Measurements from ENCODE around the gene RNF125. TPM values are rescaled to one million over a fixed set of nuclear protein-coding genes. Genes with fewer than 3 reads are reported as not detected.

RNF125 gene
- total RNA-seq, 1 experiment from 2014 or later = 0.61 TPM

DNA sequence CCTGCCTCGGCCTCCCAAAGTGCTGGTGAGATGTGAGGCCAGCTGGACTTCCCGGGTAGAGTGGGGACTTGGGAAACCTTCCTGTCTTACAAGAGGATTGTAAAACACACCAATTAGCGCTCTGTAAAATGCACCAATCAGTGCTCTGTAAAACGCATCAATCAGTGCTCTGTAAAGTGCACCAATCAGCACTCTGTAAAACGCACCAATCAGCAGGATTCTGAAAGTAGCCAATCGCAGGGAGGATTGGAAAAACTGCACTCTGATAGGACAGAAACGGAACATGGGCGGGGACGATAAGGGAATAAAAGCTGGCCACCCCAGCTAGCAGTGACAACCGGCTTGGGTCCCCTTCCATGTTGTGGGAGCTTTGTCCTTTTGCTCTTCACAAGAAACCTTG lies 19.0 kb downstream of the RNF125 start:
- intact Hi-C loops (cut with micrococcal nuclease; ENCODE audit: unreplicated experiment) = no loop called here
- TF ChIP-seq, protein P1, sequence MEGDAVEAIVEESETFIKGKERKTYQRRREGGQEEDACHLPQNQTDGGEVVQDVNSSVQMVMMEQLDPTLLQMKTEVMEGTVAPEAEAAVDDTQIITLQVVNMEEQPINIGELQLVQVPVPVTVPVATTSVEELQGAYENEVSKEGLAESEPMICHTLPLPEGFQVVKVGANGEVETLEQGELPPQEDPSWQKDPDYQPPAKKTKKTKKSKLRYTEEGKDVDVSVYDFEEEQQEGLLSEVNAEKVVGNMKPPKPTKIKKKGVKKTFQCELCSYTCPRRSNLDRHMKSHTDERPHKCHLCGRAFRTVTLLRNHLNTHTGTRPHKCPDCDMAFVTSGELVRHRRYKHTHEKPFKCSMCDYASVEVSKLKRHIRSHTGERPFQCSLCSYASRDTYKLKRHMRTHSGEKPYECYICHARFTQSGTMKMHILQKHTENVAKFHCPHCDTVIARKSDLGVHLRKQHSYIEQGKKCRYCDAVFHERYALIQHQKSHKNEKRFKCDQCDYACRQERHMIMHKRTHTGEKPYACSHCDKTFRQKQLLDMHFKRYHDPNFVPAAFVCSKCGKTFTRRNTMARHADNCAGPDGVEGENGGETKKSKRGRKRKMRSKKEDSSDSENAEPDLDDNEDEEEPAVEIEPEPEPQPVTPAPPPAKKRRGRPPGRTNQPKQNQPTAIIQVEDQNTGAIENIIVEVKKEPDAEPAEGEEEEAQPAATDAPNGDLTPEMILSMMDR (IDR thresholded peaks at IDR 0.05; ENCODE audit: insufficient read depth in 1 of 2, low read depth in 1 of 2, low read length in 1 of 2, severe bottlenecking in 1 of 2, unreplicated experiment in 1 of 2) = no peak

DNA sequence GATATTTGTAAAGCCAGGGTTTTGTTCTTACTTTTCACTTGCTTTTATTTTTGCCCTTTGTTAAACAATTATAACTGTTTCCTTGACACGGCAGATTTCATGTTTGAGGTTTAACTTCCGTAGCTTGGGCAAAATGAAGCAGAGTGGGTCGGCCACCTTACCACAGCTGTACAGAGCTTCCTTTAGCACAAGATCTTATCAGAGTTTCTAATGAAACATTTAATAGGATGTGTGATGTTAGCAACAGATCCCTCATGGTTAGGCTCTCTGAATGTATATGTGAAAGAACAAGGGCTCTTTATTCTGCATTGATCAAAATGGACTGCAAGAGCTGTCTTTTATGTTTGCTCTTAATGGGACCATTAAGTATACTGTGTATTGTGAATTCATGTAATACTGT lies 22.3 kb downstream of the RNF125 start:
- Histone ChIP-seq H3K9me3 (no peaks in the 10 kb centered on the region), H3K36me3 (ENCODE audit: control insufficient read depth, insufficient read depth, low read length) (no peaks in the 10 kb centered on the region), H3K27me3 (replicated peaks; ENCODE audit: control insufficient read depth, insufficient read depth, low read length) (no peaks in the 10 kb centered on the region), H3K4me3 (ENCODE audit: low read depth, low read length) (no peak overlapping the region), H3K4me1 (no peaks in the 10 kb centered on the region)
- ChIA-PET POLR2A (no interaction called here), CTCF (no interaction called here)
- Mint-ChIP-seq H3K27ac (ENCODE audit: unreplicated experiment) (no peak overlapping the region), H3K27me3 (ENCODE audit: insufficient read depth, unreplicated experiment) (no peaks in the 10 kb centered on the region), H3K9me3 (ENCODE audit: unreplicated experiment) (no peaks in the 10 kb centered on the region), H3K4me3 (ENCODE audit: unreplicated experiment) (no peak overlapping the region), H3K36me3 (ENCODE audit: insufficient read depth, unreplicated experiment) (no peaks in the 10 kb centered on the region), H3K4me1 (ENCODE audit: low read depth, unreplicated experiment) (no peaks in the 10 kb centered on the region)
- intact Hi-C loops (cut with micrococcal nuclease; ENCODE audit: unreplicated experiment) = no loop called here
- no TSS peak for BruUV-seq (replicated peaks)
- DNase-seq = no peak
- TF ChIP-seq, protein P1 (IDR thresholded peaks at IDR 0.05; ENCODE audit: insufficient read depth in 1 of 2, low read depth in 1 of 2, low read length in 1 of 2, severe bottlenecking in 1 of 2, unreplicated experiment in 1 of 2) = no peak

More for the DNA sequence above, 19.0 kb downstream of the RNF125 start:
- Histone ChIP-seq H3K9me3 (no peaks in the 10 kb centered on the region), H3K36me3 (ENCODE audit: control insufficient read depth, insufficient read depth, low read length) (no peaks in the 10 kb centered on the region), H3K4me1 (no peaks in the 10 kb centered on the region), H3K4me3 (ENCODE audit: low read depth, low read length) (no peak overlapping the region), H3K27me3 (replicated peaks; ENCODE audit: control insufficient read depth, insufficient read depth, low read length) (no peaks in the 10 kb centered on the region)
- Mint-ChIP-seq H3K4me1 (ENCODE audit: low read depth, unreplicated experiment) (no peaks in the 10 kb centered on the region), H3K9me3 (ENCODE audit: unreplicated experiment) (no peaks in the 10 kb centered on the region), H3K27ac (ENCODE audit: unreplicated experiment) (no peak overlapping the region), H3K27me3 (ENCODE audit: insufficient read depth, unreplicated experiment) (no peaks in the 10 kb centered on the region), H3K36me3 (ENCODE audit: insufficient read depth, unreplicated experiment) (no peaks in the 10 kb centered on the region), H3K4me3 (ENCODE audit: unreplicated experiment) (no peak overlapping the region)
- POLR2A ChIA-PET = no interaction called here
- no peak for DNase-seq
- no TSS peak for BruUV-seq (replicated peaks)
- CTCF ChIA-PET = no interaction called here

DNA sequence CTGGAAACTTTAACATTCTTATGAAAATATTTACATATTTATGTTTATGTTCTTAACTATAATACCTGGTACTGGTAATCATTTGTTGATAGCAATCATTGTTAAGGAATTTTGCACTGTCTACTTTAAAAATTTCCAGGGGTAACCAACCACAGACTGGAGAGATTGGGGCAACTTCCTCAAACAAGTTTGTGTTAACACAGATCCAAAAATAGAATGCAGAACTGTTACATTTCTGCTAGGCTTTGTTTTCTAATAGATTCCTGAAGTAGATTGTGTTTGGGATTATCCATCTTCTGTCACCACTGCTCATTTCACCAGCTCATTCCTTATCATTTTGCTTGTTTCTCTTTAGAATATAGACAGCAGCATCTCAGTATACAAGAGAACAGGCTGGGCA lies 23.7 kb downstream of the RNF125 start:
- BruUV-seq (replicated peaks) = no TSS peak
- H3K27me3 Mint-ChIP-seq (ENCODE audit: insufficient read depth, unreplicated experiment) = no peaks in the 10 kb centered on the region
- H3K36me3 Mint-ChIP-seq (ENCODE audit: insufficient read depth, unreplicated experiment) = no peaks in the 10 kb centered on the region
- Histone ChIP-seq H3K4me3 (ENCODE audit: low read depth, low read length) (no peak overlapping the region), H3K27me3 (replicated peaks; ENCODE audit: control insufficient read depth, insufficient read depth, low read length) (no peaks in the 10 kb centered on the region), H3K9me3 (no peaks in the 10 kb centered on the region), H3K4me1 (no peaks in the 10 kb centered on the region), H3K36me3 (ENCODE audit: control insufficient read depth, insufficient read depth, low read length) (no peaks in the 10 kb centered on the region)
- no peaks in the 10 kb centered on the region for H3K4me1 Mint-ChIP-seq (ENCODE audit: low read depth, unreplicated experiment)
- H3K4me3 Mint-ChIP-seq (ENCODE audit: unreplicated experiment) = no peak overlapping the region
- intact Hi-C loops (cut with micrococcal nuclease; ENCODE audit: unreplicated experiment) = no loop called here
- no peak overlapping the region for H3K27ac Mint-ChIP-seq (ENCODE audit: unreplicated experiment)
- H3K9me3 Mint-ChIP-seq (ENCODE audit: unreplicated experiment) = no peaks in the 10 kb centered on the region
- ChIA-PET POLR2A (no interaction called here), CTCF (no interaction called here)
- no peak for DNase-seq
- TF ChIP-seq, protein P1 (IDR thresholded peaks at IDR 0.05; ENCODE audit: insufficient read depth in 1 of 2, low read depth in 1 of 2, low read length in 1 of 2, severe bottlenecking in 1 of 2, unreplicated experiment in 1 of 2) = no peak
